Neuronal stem cell (in vitro differentiated cells): ENCODE results near the gene SPDYC. TPM values are rescaled to one million over a fixed set of nuclear protein-coding genes. Genes with fewer than 3 reads are reported as not detected.

Experiments used
- DNase-seq: peaks from one replicate; pipeline ENCODE4 v3.0.0-alpha.2; 2013; ENCODE audit warnings: low spot score
- H2AFZ ChIP-seq: one replicate; pipeline ENCODE4 v1.6.1; 2013; ENCODE audit warnings: mild to moderate bottlenecking, low read length, inconsistent platforms
- H2AK5ac ChIP-seq: 2 replicates; pipeline ENCODE4 v1.6.1; 2013; ENCODE audit warnings: low read depth, mild to moderate bottlenecking, inconsistent platforms, low read length, moderate library complexity, mixed read lengths
- H2BK120ac ChIP-seq: 2 replicates; pipeline ENCODE4 v1.6.1; 2013; ENCODE audit warnings: low read depth, mild to moderate bottlenecking, inconsistent platforms, low read length, moderate library complexity, mixed read lengths
- H2BK12ac ChIP-seq: one replicate; pipeline ENCODE4 v1.6.1; 2013; ENCODE audit warnings: low read length, inconsistent platforms
- H2BK15ac ChIP-seq: 2 replicates; pipeline ENCODE4 v1.6.1; 2013; ENCODE audit warnings: mild to moderate bottlenecking, low read length, inconsistent platforms, mixed read lengths
- H2BK5ac ChIP-seq: one replicate; pipeline ENCODE4 v1.6.1; 2013; ENCODE audit warnings: inconsistent platforms, mild to moderate bottlenecking, low read length, moderate library complexity
- H3K14ac ChIP-seq: one replicate; pipeline ENCODE4 v1.6.1; 2013; ENCODE audit warnings: low read length, inconsistent platforms
- H3K18ac ChIP-seq: 2 replicates; pipeline ENCODE4 v1.6.1; 2013; ENCODE audit warnings: low read length, inconsistent platforms
- H3K23ac ChIP-seq: 2 replicates; pipeline ENCODE4 v1.6.1; 2013; ENCODE audit warnings: low read depth, mild to moderate bottlenecking, mixed read lengths, low read length, inconsistent platforms; ENCODE audit not compliant: poor library complexity
- H3K27ac ChIP-seq: replicated peaks from 3 replicates; pipeline ENCODE4 v1.5.1; 2013; ENCODE audit warnings: low read length, inconsistent platforms
- H3K27me3 ChIP-seq, 3 experiments: 2 replicates each; pipeline ENCODE4 v1.6.1; 2013; ENCODE audit warnings: low read length in 3 of 3, mild to moderate bottlenecking in 2 of 3, inconsistent platforms in 1 of 3, low read depth in 1 of 3, mixed read lengths in 1 of 3, moderate library complexity in 1 of 3; ENCODE audit not compliant: control insufficient read depth in 3 of 3, insufficient read depth in 3 of 3
- H3K36me3 ChIP-seq, 2 donors: replicated peaks in 1 of 2; 2 replicates each; pipeline ENCODE4 v1.6.1; 2013; ENCODE audit warnings: low read length in 2 of 2; ENCODE audit not compliant: control insufficient read depth in 2 of 2, insufficient read depth in 2 of 2
- H3K4ac ChIP-seq: 2 replicates; pipeline ENCODE4 v1.6.1; 2013; ENCODE audit warnings: inconsistent platforms, mild to moderate bottlenecking, low read length, moderate library complexity
- H3K4me1 ChIP-seq, 2 donors: 1 replicate in 1 of 2; 2 replicates in 1 of 2; pipeline ENCODE4 v1.6.1; 2013; ENCODE audit warnings: low read length in 2 of 2, low read depth in 1 of 2; ENCODE audit not compliant: control insufficient read depth in 2 of 2, insufficient read depth in 1 of 2
- H3K4me2 ChIP-seq: one replicate; pipeline ENCODE4 v1.6.1; 2013; ENCODE audit warnings: mild to moderate bottlenecking, low read length, inconsistent platforms; ENCODE audit not compliant: insufficient read depth, poor library complexity, severe bottlenecking
- H3K4me3 ChIP-seq, 2 donors: 2 replicates each; pipeline ENCODE4 v1.5.1; 2013; ENCODE audit warnings: low read length in 2 of 2, mild to moderate bottlenecking in 2 of 2, inconsistent platforms in 1 of 2, moderate library complexity in 1 of 2
- H3K79me1 ChIP-seq: one replicate; pipeline ENCODE4 v1.6.1; 2013; ENCODE audit warnings: low read depth, mild to moderate bottlenecking, inconsistent platforms, low read length, moderate library complexity
- H3K9ac ChIP-seq: one replicate; pipeline ENCODE4 v1.6.1; 2013; ENCODE audit warnings: mild to moderate bottlenecking, low read depth, low read length, inconsistent platforms; ENCODE audit not compliant: poor library complexity
- H3K9me3 ChIP-seq, 2 donors: replicated peaks in 1 of 2; 2 replicates each; pipeline versions ENCODE3 to v1.6.1; 2013; ENCODE audit warnings: low read length in 2 of 2, mild to moderate bottlenecking in 2 of 2, inconsistent platforms in 1 of 2, low read depth in 1 of 2, mixed read lengths in 1 of 2, moderate library complexity in 1 of 2; ENCODE audit not compliant: control insufficient read depth in 2 of 2, insufficient read depth in 1 of 2
- H4K8ac ChIP-seq: one replicate; pipeline ENCODE4 v1.6.1; 2013; ENCODE audit warnings: low read depth, mild to moderate bottlenecking, inconsistent platforms, low read length, moderate library complexity
- H4K91ac ChIP-seq: one replicate; pipeline ENCODE4 v1.6.1; 2013; ENCODE audit warnings: low read length, low read depth, mild to moderate bottlenecking, inconsistent platforms; ENCODE audit not compliant: poor library complexity
- WGBS, 2 donors: extraction: QIAGEN DNeasy Blood & Tissue Kit; methylation state at CpG; one replicate each; pipeline ENCODE4 v1.1.7; 2013; ENCODE audit warnings: missing lambda C conversion rate in 2 of 2, mixed read lengths in 1 of 2; ENCODE audit not compliant: insufficient read length in 2 of 2, insufficient replicate concordance in 1 of 2; ENCODE audit errors: extremely low coverage in 2 of 2; 5-methylcytosine and 5-hydroxymethylcytosine counted together
- polyA plus RNA-seq, 2 experiments: library from polyadenylated mRNA; stranded (reverse); fragments of 200-250 nt; gene quantifications; one replicate each; pipeline ENCODE4 v1.2.3, GENCODE V29; 2013

Gene SPDYC
- 0.06 TPM for polyA plus RNA-seq (2013, experiment 1 of 2)
- polyA plus RNA-seq (2013, experiment 2 of 2): not detected

- peak within 1 kb of the TSS; percentile 67 for H3K18ac ChIP-seq
- H3K23ac ChIP-seq: peak within 1 kb of the TSS; percentile 34
- H3K4me2 ChIP-seq: no peak within 1 kb of the TSS
- no peaks in the 10 kb centered on the region for H3K4me1 ChIP-seq
- H2AFZ ChIP-seq: peak within 1 kb of the TSS; percentile 82
- H4K8ac ChIP-seq: no peak within 1 kb of the TSS
- H3K27ac ChIP-seq: no peak within 1 kb of the TSS
- H3K4ac ChIP-seq: no peak within 1 kb of the TSS
- peak within 1 kb of the TSS in 1 of 2 donors; percentile 35 for H3K4me3 ChIP-seq
- no peaks in the 10 kb centered on the region for H3K36me3 ChIP-seq
- no peak within 1 kb of the TSS for H2BK15ac ChIP-seq
- H4K91ac ChIP-seq: no peak within 1 kb of the TSS
- H3K27me3 ChIP-seq: no peaks in the 10 kb centered on the region
- no peaks in the 10 kb centered on the region for H3K79me1 ChIP-seq
- no peak within 1 kb of the TSS for H3K9ac ChIP-seq
- H2AK5ac ChIP-seq: no peak within 1 kb of the TSS
- no peak for DNase-seq
- H3K14ac ChIP-seq: no peak within 1 kb of the TSS
- H2BK12ac ChIP-seq: no peak within 1 kb of the TSS
- no CpG with 5 or more reads among the region's 21 CpGs for whole genome bisulfite sequencing, 2 donors
- H3K9me3 ChIP-seq: no peaks in the 10 kb centered on the region
- no peak within 1 kb of the TSS for H2BK5ac ChIP-seq
- no peak within 1 kb of the TSS for H2BK120ac ChIP-seq
Observed at GRCh38 chr11:65170058-65170534, at the start of gene SPDYC. TSS of gene SPDYC (plus strand) at chr11:65170233. CDS start at chr11:65171358, 1,125 bp downstream.

GRCh38 chr11:65120831-65121230 lies 49.2 kb upstream of the SPDYC start:
- no peak overlapping the region for H2BK15ac ChIP-seq
- H2BK12ac ChIP-seq: no peak overlapping the region
- peaks cover 23 to 64% of the 10 kb centered on the region in 2 donors for H3K36me3 ChIP-seq
- no peak overlapping the region for H3K18ac ChIP-seq
- H3K27me3 ChIP-seq: no peaks in the 10 kb centered on the region
- no peak overlapping the region for H2BK5ac ChIP-seq
- H3K4ac ChIP-seq: no peak overlapping the region
- H2AFZ ChIP-seq: no peak overlapping the region
- H3K9me3 ChIP-seq: no peaks in the 10 kb centered on the region
- H3K27ac ChIP-seq: no peak overlapping the region
- H3K4me2 ChIP-seq: no peak overlapping the region
- H3K4me1 ChIP-seq: peaks cover 6 to 14% of the 10 kb centered on the region in 2 donors
- no peak overlapping the region for H3K23ac ChIP-seq
- H3K9ac ChIP-seq: no peak overlapping the region
- no CpG with 5 or more reads among the region's 3 CpGs for WGBS, 2 donors
- H4K8ac ChIP-seq: no peak overlapping the region
- H3K4me3 ChIP-seq: peak overlapping the region in 1 of 2 donors; percentile 73
- H2BK120ac ChIP-seq: no peak overlapping the region
- no peak overlapping the region for H4K91ac ChIP-seq
- peaks cover 12% of the 10 kb centered on the region for H3K79me1 ChIP-seq
- no peak overlapping the region for H2AK5ac ChIP-seq
- DNase-seq: no peak
- no peak overlapping the region for H3K14ac ChIP-seq

GRCh38 chr11:65121447-65121864 lies 48.6 kb upstream of the SPDYC start:
- Histone ChIP-seq H2BK120ac (no peak overlapping the region), H2BK5ac (no peak overlapping the region), H3K79me1 (peaks cover 7% of the 10 kb centered on the region), H3K14ac (no peak overlapping the region), H4K91ac (no peak overlapping the region), H3K9ac (peak overlapping the region; percentile 96), H4K8ac (no peak overlapping the region), H2AK5ac (peak overlapping the region; percentile 13), H3K4me2 (peak overlapping the region; percentile 70), H3K4me3 (peak overlapping the region; percentile 73 to 84), H3K18ac (no peak overlapping the region), H3K27ac (no peak overlapping the region), H3K23ac (no peak overlapping the region), H2AFZ (peak overlapping the region; percentile 80), H2BK12ac (no peak overlapping the region), H3K4me1 (peaks cover 6 to 13% of the 10 kb centered on the region in 2 donors), H3K4ac (no peak overlapping the region), H3K9me3 (no peaks in the 10 kb centered on the region), H3K27me3 (no peaks in the 10 kb centered on the region), H3K36me3 (peaks cover 26 to 64% of the 10 kb centered on the region in 2 donors), H2BK15ac (no peak overlapping the region)
- no peak for DNase-seq
- no CpG with 5 or more reads among the region's 22 CpGs for WGBS, 2 donors

GRCh38 chr11:65121865-65122696 lies 48.0 kb upstream of the SPDYC start, which contains the start of the genes FAU and MRPL49:
TSS of gene FAU (minus strand) at chr11:65122134. CDS start at chr11:65121813, 321 bp downstream.
TSS of gene MRPL49 (plus strand) at chr11:65122321. CDS start at chr11:65122347, 26 bp downstream.
- no peak within 1 kb of the TSS for H4K8ac ChIP-seq
- H2BK12ac ChIP-seq: no peak within 1 kb of the TSS
- DNase-seq: peak; percentile 94
- H3K9me3 ChIP-seq: no peaks in the 10 kb centered on the region
- H3K4me1 ChIP-seq: peaks cover 3 to 11% of the 10 kb centered on the region in 2 donors
- H2BK15ac ChIP-seq: peak within 1 kb of the TSS; percentile 11
- peak within 1 kb of the TSS; percentile 84 for H2AFZ ChIP-seq
- peak within 1 kb of the TSS; percentile 73 to 88 for H3K4me3 ChIP-seq
- peak within 1 kb of the TSS; percentile 62 for H3K23ac ChIP-seq
- no peak within 1 kb of the TSS for H3K14ac ChIP-seq
- no peak within 1 kb of the TSS for H2BK5ac ChIP-seq
- peak within 1 kb of the TSS; percentile 13 for H2AK5ac ChIP-seq
- WGBS, 2 donors: no CpG with 5 or more reads among the region's 64 CpGs
- H3K4me2 ChIP-seq: peak within 1 kb of the TSS; percentile 70
- peak within 1 kb of the TSS; percentile 97 for H3K9ac ChIP-seq
- peak within 1 kb of the TSS; percentile 92 for H3K18ac ChIP-seq
- peaks cover 32 to 70% of the 10 kb centered on the region in 2 donors for H3K36me3 ChIP-seq
- peaks cover 6% of the 10 kb centered on the region for H3K79me1 ChIP-seq
- peak within 1 kb of the TSS; percentile 89 for H3K27ac ChIP-seq
- H3K27me3 ChIP-seq: no peaks in the 10 kb centered on the region
- H2BK120ac ChIP-seq: no peak within 1 kb of the TSS
- no peak within 1 kb of the TSS for H4K91ac ChIP-seq
- no peak within 1 kb of the TSS for H3K4ac ChIP-seq
